ENCODE measurements around the gene CNTNAP2.

DNA sequence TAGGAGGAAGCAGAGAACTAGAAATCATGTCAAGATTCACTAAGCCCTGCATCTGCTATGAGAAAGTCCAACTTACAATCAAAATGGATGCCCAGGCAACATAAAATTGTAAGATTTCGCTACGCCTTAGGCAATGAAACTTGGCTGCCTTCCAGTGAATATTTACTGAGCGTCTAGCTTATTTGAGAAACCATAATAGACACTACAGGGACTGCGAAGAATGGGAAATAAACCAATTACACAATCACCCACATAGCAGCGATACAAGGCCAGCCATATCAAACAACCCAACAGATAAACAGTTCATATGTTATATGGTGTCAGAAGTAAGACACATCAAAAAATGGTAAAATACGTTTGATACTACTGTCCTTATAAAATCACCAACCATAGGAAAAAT is 1928.9 kb downstream of the CNTNAP2 start:
- TF ChIP-seq PRDM2 (tag by site-specific recombination; IDR thresholded peaks at IDR 0.05; ENCODE audit: borderline replicate concordance) (no peak), ZNF394 (tag by site-specific recombination; IDR thresholded peaks at IDR 0.05; ENCODE audit: borderline replicate concordance) (no peak), ZSCAN16 (tag by site-specific recombination; IDR thresholded peaks at IDR 0.05) (no peak), SP2 (tag by site-specific recombination; IDR thresholded peaks at IDR 0.05) (no peak), ZNF169 (tag by site-specific recombination; IDR thresholded peaks at IDR 0.05) (no peak), CTCF (tag by site-specific recombination; IDR thresholded peaks at IDR 0.05) (no peak), REST (tag by site-specific recombination; IDR thresholded peaks at IDR 0.05) (no peak), ZNF768 (tag by site-specific recombination; IDR thresholded peaks at IDR 0.05) (no peak), ZNF510 (tag by site-specific recombination; IDR thresholded peaks at IDR 0.05; ENCODE audit: insufficient replicate concordance) (no peak), ZNF26 (tag by site-specific recombination; IDR thresholded peaks at IDR 0.05) (no peak)
